Stomach (tissue), 9 donors: ENCODE measurements around the gene RAPSN. TPM values are rescaled to one million over a fixed set of nuclear protein-coding genes. Genes with fewer than 3 reads are reported as not detected.

Experiments
- DNase-seq, 2 donors: peaks; one replicate each; pipeline versions ENCODE4 v3.0.0 to v3.0.0-alpha.2; 2013 to 2019
- H3K27ac ChIP-seq, 5 donors: fragments of 200-600 bp in 4 of 5; sonication (generic) in 4 of 5; one replicate each; pipeline ENCODE4 v1.5.1; 2013 to 2019; ENCODE audit warnings: mild to moderate bottlenecking in 1 of 5, moderate library complexity in 1 of 5
- H3K27me3 ChIP-seq, 3 donors: fragments of 200-600 bp; sonication (generic); one replicate each; pipeline ENCODE4 v1.5.1; 2017 to 2019; ENCODE audit warnings: mixed run types in 1 of 3
- H3K36me3 ChIP-seq, 4 donors: fragments of 200-600 bp; sonication (generic); 1 replicate in 3 of 4; 2 replicates in 1 of 4; pipeline ENCODE4 v1.5.1; 2016 to 2019
- H3K4me1 ChIP-seq, 4 donors: fragments of 200-600 bp; sonication (generic); one replicate each; pipeline ENCODE4 v1.5.1; 2016 to 2019
- H3K4me3 ChIP-seq, 4 donors: fragments of 200-600 bp; sonication (generic) in 3 of 4; one replicate each; pipeline ENCODE4 v1.5.1; 2016 to 2019; ENCODE audit warnings: mild to moderate bottlenecking in 1 of 4
- H3K9me3 ChIP-seq, 4 donors: fragments of 200-600 bp; sonication (generic); one replicate each; pipeline ENCODE4 v1.5.1; 2016 to 2019
- EP300 ChIP-seq: sonication (generic); formaldehyde crosslinking; IDR thresholded peaks from one replicate; pipeline ENCODE4 v1.6.1; 2017; ENCODE audit warnings: antibody characterized with exemption
- POLR2A ChIP-seq, 4 donors: fragments of 450-650 bp; IDR thresholded peaks; one replicate each; pipeline ENCODE4 v1.6.1; 2016; ENCODE audit warnings: antibody characterized with exemption in 4 of 4, control low read depth in 2 of 4, mild to moderate bottlenecking in 1 of 4, moderate library complexity in 1 of 4
- POLR2AphosphoS5 ChIP-seq, 3 donors: sonication (generic); formaldehyde crosslinking; IDR thresholded peaks; one replicate each; pipeline ENCODE4 v1.6.1; 2016; ENCODE audit warnings: antibody characterized with exemption in 3 of 3
- WGBS, 5 donors: extraction: QIAGEN DNeasy Blood & Tissue Kit in 3 of 5; methylation state at CpG; one replicate each; pipeline versions ENCODE4 v1.1.5 to v1.1.7; 2013 to 2018; 5-methylcytosine and 5-hydroxymethylcytosine counted together
- intact Hi-C: fragments of 100-400 bp; cut with DNase I; formaldehyde crosslinking; loops from one replicate; pipeline ENCODE4 v1.15.1; 2023; ENCODE audit warnings: low total_unique reads
- polyA plus RNA-seq, 3 donors: library from polyadenylated mRNA; stranded (reverse); fragments of 200-250 nt; gene quantifications; one replicate each; pipeline ENCODE4 v1.2.3, GENCODE V29; 2013
- total RNA-seq, 5 donors: library from RNA; depleted of rRNA; stranded (reverse); fragments of >200 nt; gene quantifications; one replicate each; pipeline versions ENCODE4 v1.1.0 to v1.2.3, GENCODE V29; 2014 to 2016
- TF ChIP-seq, protein P1 (sequence below), 7 experiments: fragments of 450-650 bp in 4 of 7; fragments of 200-600 bp in 3 of 7; sonication (generic) in 3 of 7; IDR thresholded peaks; one replicate each; pipeline ENCODE4 v1.5.1; 2016 to 2019; ENCODE audit warnings: antibody characterized with exemption in 7 of 7, control low read depth in 2 of 7, mild to moderate bottlenecking in 1 of 7
- donor health status: healthy with polysubstance abuse.
- donor health status: Bipolar disorder and iron deficiency.
- donor health status: healthy.

The RAPSN gene
- total and polyA plus RNA-seq, 8 donors, result 0.20 to 1.2 (median 1.1) TPM; not detected in 5

DNA sequence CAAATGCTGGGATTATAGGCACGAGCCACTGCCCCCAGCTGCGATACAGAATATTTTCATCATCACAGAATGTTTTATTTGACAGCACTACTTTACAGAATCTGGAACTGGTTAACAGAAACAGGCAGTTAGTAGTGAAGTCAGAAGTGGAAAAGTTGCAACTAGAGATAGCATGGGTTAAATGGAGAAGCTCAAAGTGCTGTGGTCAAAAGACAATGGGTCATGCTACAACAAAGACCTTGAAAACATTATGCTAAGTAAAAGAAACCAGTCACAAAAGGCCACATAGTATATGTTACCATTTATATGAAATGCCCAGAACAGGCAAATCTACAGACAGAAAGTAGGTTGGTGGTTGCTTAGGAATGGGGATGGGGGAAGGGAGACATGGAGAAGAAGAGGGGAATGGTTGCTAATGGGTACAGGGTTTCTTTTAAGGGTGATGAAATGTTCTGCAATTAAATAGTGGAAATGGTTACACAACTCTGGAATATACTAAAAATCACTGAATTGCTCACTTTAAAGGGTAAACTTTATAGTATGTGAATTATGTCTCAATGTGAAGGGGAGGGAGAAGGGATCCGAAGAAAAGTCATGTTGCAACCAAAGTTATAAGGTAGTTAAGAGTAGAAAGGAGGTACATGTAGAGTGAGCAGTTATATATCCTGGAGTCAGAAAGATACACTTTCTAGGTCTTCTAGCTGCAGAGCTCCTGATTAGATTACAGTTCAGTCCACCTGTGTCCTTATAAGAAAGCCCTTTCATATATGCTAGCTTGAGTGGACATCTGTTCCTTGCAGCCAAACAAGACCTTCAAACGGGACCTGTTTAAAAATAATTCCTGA lies 46.3 kb upstream of the RAPSN start:
- intact Hi-C loops, result no loop called here
- Histone ChIP-seq H3K9me3 (no peaks in the 10 kb centered on the region), H3K4me3 (no peak overlapping the region), H3K4me1 (peaks cover 14 to 61% (median 41%) of the 10 kb centered on the region in 4 donors), H3K27ac (no peak overlapping the region), H3K36me3 (peaks cover 0 to 30% (median 14%) of the 10 kb centered on the region in 4 donors), H3K27me3 (no peaks in the 10 kb centered on the region)
- no peak for DNase-seq
- WGBS, 5 donors, result 50 to 72% (median 69%) methylated on average over 4 of the region's 4 CpGs
- TF ChIP-seq, protein P1, sequence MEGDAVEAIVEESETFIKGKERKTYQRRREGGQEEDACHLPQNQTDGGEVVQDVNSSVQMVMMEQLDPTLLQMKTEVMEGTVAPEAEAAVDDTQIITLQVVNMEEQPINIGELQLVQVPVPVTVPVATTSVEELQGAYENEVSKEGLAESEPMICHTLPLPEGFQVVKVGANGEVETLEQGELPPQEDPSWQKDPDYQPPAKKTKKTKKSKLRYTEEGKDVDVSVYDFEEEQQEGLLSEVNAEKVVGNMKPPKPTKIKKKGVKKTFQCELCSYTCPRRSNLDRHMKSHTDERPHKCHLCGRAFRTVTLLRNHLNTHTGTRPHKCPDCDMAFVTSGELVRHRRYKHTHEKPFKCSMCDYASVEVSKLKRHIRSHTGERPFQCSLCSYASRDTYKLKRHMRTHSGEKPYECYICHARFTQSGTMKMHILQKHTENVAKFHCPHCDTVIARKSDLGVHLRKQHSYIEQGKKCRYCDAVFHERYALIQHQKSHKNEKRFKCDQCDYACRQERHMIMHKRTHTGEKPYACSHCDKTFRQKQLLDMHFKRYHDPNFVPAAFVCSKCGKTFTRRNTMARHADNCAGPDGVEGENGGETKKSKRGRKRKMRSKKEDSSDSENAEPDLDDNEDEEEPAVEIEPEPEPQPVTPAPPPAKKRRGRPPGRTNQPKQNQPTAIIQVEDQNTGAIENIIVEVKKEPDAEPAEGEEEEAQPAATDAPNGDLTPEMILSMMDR (IDR thresholded peaks at IDR 0.05), result no peak
- TF ChIP-seq POLR2AphosphoS5 (IDR thresholded peaks at IDR 0.05) (no peak), EP300 (no peak), POLR2A (IDR thresholded peaks at IDR 0.05) (no peak)

DNA sequence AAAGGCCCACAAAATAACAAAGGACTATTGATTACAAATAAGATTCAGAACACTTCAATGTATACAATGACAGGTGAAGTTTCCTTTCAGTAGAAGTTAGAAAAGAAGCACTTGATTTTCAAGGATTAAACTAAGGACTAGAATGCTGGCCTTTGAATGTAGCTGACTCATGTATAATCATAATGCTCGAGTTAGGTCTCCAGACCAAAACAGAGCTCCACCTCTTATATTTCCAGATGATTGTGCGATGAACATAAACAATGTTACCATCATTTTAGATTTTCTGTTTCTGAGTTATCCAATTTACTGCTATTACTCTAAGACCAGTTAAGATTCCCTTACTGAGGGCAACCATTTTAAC lies 40.4 kb upstream of the RAPSN start:
- 52 to 70% (median 62%) methylated on average over 2 of the region's 2 CpGs for WGBS, 5 donors
- intact Hi-C loops, result no loop called here
- no peaks in the 10 kb centered on the region for H3K27me3 ChIP-seq
- H3K9me3 ChIP-seq, result no peaks in the 10 kb centered on the region
- DNase-seq, result no peak
- H3K4me3 ChIP-seq, result no peak overlapping the region
- H3K27ac ChIP-seq, result peak overlapping the region in 3 of 5 donors; percentile 23 to 57 (median 52)
- TF ChIP-seq EP300 (no peak), POLR2AphosphoS5 (IDR thresholded peaks at IDR 0.05) (no peak), POLR2A (IDR thresholded peaks at IDR 0.05) (no peak)
- TF ChIP-seq, protein P1 (IDR thresholded peaks at IDR 0.05), result no peak
- peaks cover 0 to 31% (median 20%) of the 10 kb centered on the region in 4 donors for H3K4me1 ChIP-seq
- H3K36me3 ChIP-seq, result peaks cover 26 to 48% (median 34%) of the 10 kb centered on the region in 4 donors

DNA sequence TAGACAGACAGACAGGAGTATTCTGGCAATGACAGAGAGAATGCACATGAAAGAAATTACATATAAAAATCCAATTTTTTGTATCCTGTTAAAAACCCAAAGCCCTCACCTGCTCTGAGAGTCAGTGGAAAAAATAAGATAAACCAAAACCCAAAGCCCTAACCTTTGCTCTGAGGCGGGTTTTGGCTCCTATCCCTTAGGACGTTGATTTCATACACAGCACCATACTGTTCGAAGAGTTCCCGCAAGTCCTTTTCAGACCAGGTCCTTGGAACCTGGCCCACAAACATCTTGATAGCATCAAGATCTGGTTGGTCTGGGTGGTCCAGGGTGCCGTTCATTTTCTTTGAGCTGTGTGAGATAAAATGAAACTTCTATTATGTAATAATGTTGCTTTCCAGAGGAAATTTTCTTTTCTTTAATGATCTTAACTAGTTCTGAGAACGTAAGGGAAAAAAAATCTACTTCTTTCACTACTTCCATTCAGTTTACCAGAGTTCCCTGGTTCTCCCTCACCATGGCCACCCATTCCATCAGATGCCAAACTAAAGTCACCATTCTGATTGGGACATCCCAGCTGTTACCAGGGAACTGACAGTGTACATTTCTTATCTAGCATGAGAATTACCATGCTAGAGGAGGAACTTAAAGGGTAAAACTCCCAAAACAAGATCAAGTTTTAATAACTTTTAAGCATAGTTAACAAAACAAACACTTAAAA lies 39.9 kb upstream of the RAPSN start:
- peak overlapping the region in 3 of 5 donors; percentile 23 to 57 (median 52) for H3K27ac ChIP-seq
- no peaks in the 10 kb centered on the region for H3K27me3 ChIP-seq
- TF ChIP-seq EP300 (no peak), POLR2A (IDR thresholded peaks at IDR 0.05) (no peak), POLR2AphosphoS5 (IDR thresholded peaks at IDR 0.05) (no peak)
- TF ChIP-seq, protein P1 (IDR thresholded peaks at IDR 0.05), result no peak
- DNase-seq, result no peak
- H3K4me1 ChIP-seq, result peaks cover 0 to 31% (median 20%) of the 10 kb centered on the region in 4 donors
- no peak overlapping the region for H3K4me3 ChIP-seq
- intact Hi-C loops, result no loop called here
- H3K36me3 ChIP-seq, result peaks cover 31 to 48% (median 37%) of the 10 kb centered on the region in 4 donors
- 31 to 47% (median 35%) methylated on average over 6 of the region's 6 CpGs for WGBS, 5 donors
- no peaks in the 10 kb centered on the region for H3K9me3 ChIP-seq

DNA sequence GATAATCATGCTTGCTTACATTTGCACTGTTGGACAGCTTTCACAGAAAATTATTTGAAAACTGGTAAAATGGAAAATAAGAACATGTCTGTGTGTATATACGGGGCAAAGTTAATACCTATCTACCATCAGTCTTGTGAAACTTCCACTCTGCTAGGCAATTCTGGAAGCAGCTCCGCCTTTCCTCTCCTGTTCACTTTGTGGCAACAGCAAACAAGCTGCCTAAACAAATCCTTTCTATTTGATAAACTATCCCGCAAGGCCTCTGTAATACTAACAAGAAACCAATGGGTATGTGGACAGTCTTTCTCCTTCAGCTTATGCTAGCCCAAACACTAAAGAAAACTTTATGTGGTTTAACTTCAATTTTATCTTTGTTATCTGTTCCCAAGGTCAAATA lies 39.2 kb upstream of the RAPSN start:
- Histone ChIP-seq H3K36me3 (peaks cover 38 to 53% (median 44%) of the 10 kb centered on the region in 4 donors), H3K4me3 (no peak overlapping the region), H3K9me3 (no peaks in the 10 kb centered on the region), H3K27ac (peak overlapping the region in 3 of 5 donors; percentile 23 to 57 (median 52)), H3K4me1 (peaks cover 0 to 31% (median 20%) of the 10 kb centered on the region in 4 donors), H3K27me3 (no peaks in the 10 kb centered on the region)
- 10 to 40% (median 21%) methylated on average over 3 of the region's 3 CpGs for WGBS, 5 donors
- intact Hi-C loops, result no loop called here
- peak in 1 of 2 donors; percentile 29 for DNase-seq
- TF ChIP-seq POLR2A (IDR thresholded peaks at IDR 0.05) (no peak), POLR2AphosphoS5 (IDR thresholded peaks at IDR 0.05) (no peak), EP300 (no peak)
- TF ChIP-seq, protein P1 (IDR thresholded peaks at IDR 0.05), result no peak
